ENCODE measurements around the gene OSBPL2.

OSBPL2 gene

DNA sequence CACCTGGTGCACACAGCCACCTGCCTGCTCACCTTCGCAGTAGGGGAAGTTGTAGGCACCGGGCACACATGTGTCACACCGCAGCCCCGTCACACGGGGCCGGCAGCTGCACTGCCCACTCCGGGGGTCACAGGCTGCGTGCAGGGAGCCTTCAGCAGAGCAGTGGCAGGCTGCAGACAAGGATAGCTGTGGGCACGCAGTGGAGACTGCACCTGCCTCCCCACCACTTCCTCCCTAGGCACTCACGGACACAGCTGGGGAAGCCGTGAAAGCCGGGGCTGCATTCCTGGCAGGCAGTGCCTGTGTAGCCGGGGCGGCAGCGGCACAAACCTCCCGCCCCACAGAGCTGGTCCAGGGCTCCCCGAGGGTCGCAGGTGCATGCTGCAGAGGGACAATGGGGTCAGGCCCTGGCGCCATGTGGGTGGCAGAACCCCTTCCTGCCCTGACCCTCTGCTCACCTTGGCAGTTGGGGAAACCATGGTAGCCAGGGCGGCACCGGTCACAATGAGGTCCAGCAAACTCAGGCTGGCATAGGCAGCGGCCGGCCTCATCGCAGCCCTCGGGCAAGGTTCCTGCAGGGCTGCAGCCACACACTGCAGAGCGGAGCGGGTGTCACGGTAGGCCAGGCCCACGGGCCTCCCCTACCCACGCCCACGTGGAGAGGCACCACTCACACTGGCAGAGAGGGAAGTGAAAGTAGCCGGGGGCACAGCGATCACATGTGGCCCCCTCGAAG lies 99.4 kb downstream of the OSBPL2 start:
- H3K36me3 ChIP-seq (ENCODE audit: insufficient read depth, low read length): peaks cover 40% of the 10 kb centered on the region
- H3K9me3 ChIP-seq (ENCODE audit: control insufficient read depth, insufficient read depth, low read length): no peaks in the 10 kb centered on the region
- no peaks in the 10 kb centered on the region for H3K4me1 ChIP-seq (ENCODE audit: insufficient read depth, low read length)
- H3K9ac ChIP-seq (ENCODE audit: low read depth, low read length): no peak overlapping the region

DNA sequence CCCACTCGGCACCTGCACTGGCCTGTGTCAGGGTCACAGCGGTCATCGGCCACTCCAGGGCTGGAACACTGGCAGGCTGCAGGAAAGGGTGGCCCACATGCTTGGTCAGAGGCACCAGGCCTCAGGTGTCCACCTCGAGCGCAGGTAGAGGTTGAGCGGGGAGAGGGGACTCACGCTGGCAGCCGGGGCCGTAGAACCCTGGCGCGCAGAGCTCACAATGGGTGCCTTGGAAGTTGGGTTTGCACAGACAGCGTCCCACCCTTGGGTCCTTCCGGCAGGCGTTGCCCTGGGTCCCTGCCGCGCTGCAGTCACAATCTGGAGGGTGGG lies 99.9 kb downstream of the OSBPL2 start:
- Histone ChIP-seq H3K36me3 (ENCODE audit: insufficient read depth, low read length) (peaks cover 37% of the 10 kb centered on the region), H3K9me3 (ENCODE audit: control insufficient read depth, insufficient read depth, low read length) (no peaks in the 10 kb centered on the region), H3K4me1 (ENCODE audit: insufficient read depth, low read length) (no peaks in the 10 kb centered on the region), H3K9ac (ENCODE audit: low read depth, low read length) (no peak overlapping the region)

- Histone ChIP-seq H3K4me1 (ENCODE audit: insufficient read depth, low read length) (no peaks in the 10 kb centered on the region), H3K36me3 (ENCODE audit: insufficient read depth, low read length) (peaks cover 42% of the 10 kb centered on the region), H3K9ac (ENCODE audit: low read depth, low read length) (no peak overlapping the region), H3K9me3 (ENCODE audit: control insufficient read depth, insufficient read depth, low read length) (no peaks in the 10 kb centered on the region)
Observed at GRCh38 chr20:62339647-62340062, 101.3 kb downstream of the OSBPL2 start.

GRCh38 chr20:62342910-62343309 lies 104.6 kb downstream of the OSBPL2 start:
- Histone ChIP-seq H3K4me1 (ENCODE audit: insufficient read depth, low read length) (no peaks in the 10 kb centered on the region), H3K36me3 (ENCODE audit: insufficient read depth, low read length) (peaks cover 53% of the 10 kb centered on the region), H3K9me3 (ENCODE audit: control insufficient read depth, insufficient read depth, low read length) (no peaks in the 10 kb centered on the region), H3K9ac (ENCODE audit: low read depth, low read length) (no peak overlapping the region)

DNA sequence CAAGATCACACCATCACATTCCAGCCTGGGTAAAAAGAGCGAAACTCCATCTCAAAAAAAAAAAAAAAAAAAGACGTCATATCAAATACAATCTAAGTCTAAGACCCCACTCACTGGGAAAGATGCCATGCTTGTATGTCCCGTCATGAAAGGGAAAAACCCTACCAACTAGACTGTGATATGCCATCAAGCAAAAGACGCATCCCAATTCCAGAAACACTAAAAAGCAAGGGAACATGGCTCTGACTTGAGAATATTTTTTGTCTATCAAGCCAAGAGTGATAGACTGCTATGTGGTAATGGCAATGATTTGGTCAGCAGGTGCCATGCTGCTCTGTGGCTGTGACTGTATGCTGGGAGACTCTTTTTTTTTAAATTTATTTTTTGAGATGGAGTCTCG lies 105.8 kb downstream of the OSBPL2 start:
- Histone ChIP-seq H3K9ac (ENCODE audit: low read depth, low read length) (no peak overlapping the region), H3K9me3 (ENCODE audit: control insufficient read depth, insufficient read depth, low read length) (0 out of 2 replicates have a peak, but pooled peaks cover under 1% of the 10 kb centered on the region), H3K4me1 (ENCODE audit: insufficient read depth, low read length) (no peaks in the 10 kb centered on the region), H3K36me3 (ENCODE audit: insufficient read depth, low read length) (peaks cover 53% of the 10 kb centered on the region)

- H3K36me3 ChIP-seq (ENCODE audit: insufficient read depth, low read length): peaks cover 52% of the 10 kb centered on the region
- no peaks in the 10 kb centered on the region for H3K4me1 ChIP-seq (ENCODE audit: insufficient read depth, low read length)
- H3K9ac ChIP-seq (ENCODE audit: low read depth, low read length): no peak overlapping the region
- H3K9me3 ChIP-seq (ENCODE audit: control insufficient read depth, insufficient read depth, low read length): peaks cover 4% of the 10 kb centered on the region; the same call in 1 of the 2 replicates
Observed at GRCh38 chr20:62344782-62345181, 106.5 kb downstream of the OSBPL2 start.
